AG09319 (cell line): ENCODE results near the gene SNX20.

Experiments used
- DNase-seq: peaks from one replicate; pipeline ENCODE4 v3.0.0-alpha.2; 2010; ENCODE audit warnings: low read depth; ENCODE audit errors: extremely low read depth
- CTCF ChIP-seq: IDR thresholded peaks from 2 replicates; pipeline ENCODE4 v1.5.1; 2011; ENCODE audit warnings: low read depth, mild to moderate bottlenecking, inconsistent platforms, low read length, moderate library complexity

The SNX20 gene

GRCh38 chr16:50637716-50638602 is 43.2 kb downstream of the SNX20 start:
- no peak for TF ChIP-seq CTCF
- DNase-seq = no peak

GRCh38 chr16:50636753-50637374 is 44.2 kb downstream of the SNX20 start:
- TF ChIP-seq CTCF = no peak
- DNase-seq = no peak

GRCh38 chr16:50635505-50636392 is 45.4 kb downstream of the SNX20 start:
- no peak for DNase-seq
- no peak for TF ChIP-seq CTCF

GRCh38 chr16:50634947-50635346 is 46.2 kb downstream of the SNX20 start:
- DNase-seq = no peak
- no peak for TF ChIP-seq CTCF

GRCh38 chr16:50634090-50634489 is 47.0 kb downstream of the SNX20 start:
- no peak for TF ChIP-seq CTCF
- DNase-seq = no peak

- no peak for TF ChIP-seq CTCF
- DNase-seq = no peak
Observed at GRCh38 chr16:50632927-50633800, 47.9 kb downstream of the SNX20 start.
